ENCODE measurements around the gene ACOT12. TPM values are rescaled to one million over a fixed set of nuclear protein-coding genes. Genes with fewer than 3 reads are reported as not detected.

The ACOT12 gene
- total RNA-seq, 1 experiment from 2014 or later = not detected

- no peak overlapping the region for H2AFZ ChIP-seq (ENCODE audit: low read length)
- no TSS peak for BruUV-seq (replicated peaks)
- H3K36me3 ChIP-seq (ENCODE audit: low read depth, low read length) = no peaks in the 10 kb centered on the region
- intact Hi-C loops (cut with micrococcal nuclease) = no loop called here
- CTCF ChIA-PET = no interaction called here
- H3F3A ChIP-seq (ENCODE audit: low read length, unreplicated experiment) = no peaks in the 10 kb centered on the region
- H3K9ac ChIP-seq (ENCODE audit: low read length) = no peak overlapping the region
- no peak overlapping the region for H3K4me3 ChIP-seq (ENCODE audit: low read length)
- H3K4me2 ChIP-seq (ENCODE audit: low read length) = no peak overlapping the region
- POLR2A ChIA-PET (ENCODE audit: unreplicated experiment) = interaction anchor here (0.7 kb wide), 1 partner anchor 868 kb away, joined by 3 read pairs; no protein-coding TSS in a partner anchor
- TF ChIP-seq EZH2 (IDR thresholded peaks at IDR 0.05; ENCODE audit: low read length, unreplicated experiment) (no peak), CTCF (conservative IDR thresholded peaks at IDR 0.05; ENCODE audit: low read depth, low read length) (no peak), EZH2phosphoT487 (IDR thresholded peaks at IDR 0.05; ENCODE audit: borderline replicate concordance, low read length) (no peak)
- no peaks in the 10 kb centered on the region for H4K20me1 ChIP-seq (ENCODE audit: low read length)
- H3K27ac ChIP-seq (ENCODE audit: low read length) = no peak overlapping the region
- H3K4me1 ChIP-seq (ENCODE audit: insufficient read depth, low read length) = no peaks in the 10 kb centered on the region
- no peaks in the 10 kb centered on the region for H3K9me3 ChIP-seq (ENCODE audit: low read length)
- H3K27me3 ChIP-seq (ENCODE audit: low read length) = no peaks in the 10 kb centered on the region
- DNase-seq (no peak), ATAC-seq (no peak)
- no peaks in the 10 kb centered on the region for H3K9me2 ChIP-seq (replicated peaks; ENCODE audit: low read length)
- H3K79me2 ChIP-seq (ENCODE audit: low read length) = no peaks in the 10 kb centered on the region
Measured at GRCh38 chr5:81361600-81361999, 32.3 kb downstream of the ACOT12 start.

- no peaks in the 10 kb centered on the region for H3K79me2 ChIP-seq (ENCODE audit: low read length)
- no peaks in the 10 kb centered on the region for H3K9me2 ChIP-seq (replicated peaks; ENCODE audit: low read length)
- POLR2A ChIA-PET (ENCODE audit: unreplicated experiment) = no interaction called here
- H3K4me1 ChIP-seq (ENCODE audit: insufficient read depth, low read length) = no peaks in the 10 kb centered on the region
- H4K20me1 ChIP-seq (ENCODE audit: low read length) = no peaks in the 10 kb centered on the region
- no peak overlapping the region for H2AFZ ChIP-seq (ENCODE audit: low read length)
- CTCF ChIA-PET = no interaction called here
- H3K4me2 ChIP-seq (ENCODE audit: low read length) = no peak overlapping the region
- ATAC-seq (no peak), DNase-seq (no peak)
- H3F3A ChIP-seq (ENCODE audit: low read length, unreplicated experiment) = no peaks in the 10 kb centered on the region
- intact Hi-C loops (cut with micrococcal nuclease) = no loop called here
- no peak overlapping the region for H3K4me3 ChIP-seq (ENCODE audit: low read length)
- no peak for TF ChIP-seq EZH2 (IDR thresholded peaks at IDR 0.05; ENCODE audit: low read length, unreplicated experiment)
- no peak for TF ChIP-seq CTCF (conservative IDR thresholded peaks at IDR 0.05; ENCODE audit: low read depth, low read length)
- no peak for TF ChIP-seq EZH2phosphoT487 (IDR thresholded peaks at IDR 0.05; ENCODE audit: borderline replicate concordance, low read length)
- no peak overlapping the region for H3K9ac ChIP-seq (ENCODE audit: low read length)
- no peak overlapping the region for H3K27ac ChIP-seq (ENCODE audit: low read length)
- H3K9me3 ChIP-seq (ENCODE audit: low read length) = no peaks in the 10 kb centered on the region
- H3K36me3 ChIP-seq (ENCODE audit: low read depth, low read length) = no peaks in the 10 kb centered on the region
- no TSS peak for BruUV-seq (replicated peaks)
- H3K27me3 ChIP-seq (ENCODE audit: low read length) = no peaks in the 10 kb centered on the region
Measured at GRCh38 chr5:81360640-81361039, 33.3 kb downstream of the ACOT12 start.

- BruUV-seq (replicated peaks) = no TSS peak
- no peaks in the 10 kb centered on the region for H3K27me3 ChIP-seq (ENCODE audit: low read length)
- H3F3A ChIP-seq (ENCODE audit: low read length, unreplicated experiment) = no peaks in the 10 kb centered on the region
- H2AFZ ChIP-seq (ENCODE audit: low read length) = no peak overlapping the region
- POLR2A ChIA-PET (ENCODE audit: unreplicated experiment) = no interaction called here
- intact Hi-C loops (cut with micrococcal nuclease) = no loop called here
- H3K4me3 ChIP-seq (ENCODE audit: low read length) = no peak overlapping the region
- no peaks in the 10 kb centered on the region for H3K9me3 ChIP-seq (ENCODE audit: low read length)
- no peaks in the 10 kb centered on the region for H3K79me2 ChIP-seq (ENCODE audit: low read length)
- no peaks in the 10 kb centered on the region for H3K36me3 ChIP-seq (ENCODE audit: low read depth, low read length)
- CTCF ChIA-PET = no interaction called here
- H4K20me1 ChIP-seq (ENCODE audit: low read length) = no peaks in the 10 kb centered on the region
- no peaks in the 10 kb centered on the region for H3K9me2 ChIP-seq (replicated peaks; ENCODE audit: low read length)
- no peaks in the 10 kb centered on the region for H3K4me1 ChIP-seq (ENCODE audit: insufficient read depth, low read length)
- ATAC-seq = no peak
- DNase-seq = no peak
- H3K9ac ChIP-seq (ENCODE audit: low read length) = no peak overlapping the region
- TF ChIP-seq CTCF (conservative IDR thresholded peaks at IDR 0.05; ENCODE audit: low read depth, low read length) = no peak
- no peak for TF ChIP-seq EZH2phosphoT487 (IDR thresholded peaks at IDR 0.05; ENCODE audit: borderline replicate concordance, low read length)
- no peak for TF ChIP-seq EZH2 (IDR thresholded peaks at IDR 0.05; ENCODE audit: low read length, unreplicated experiment)
- H3K4me2 ChIP-seq (ENCODE audit: low read length) = no peak overlapping the region
- H3K27ac ChIP-seq (ENCODE audit: low read length) = no peak overlapping the region
Measured at GRCh38 chr5:81359881-81360280, 34.1 kb downstream of the ACOT12 start.

All from PC-3 (cell line).